Measurements from ENCODE around the gene PIK3C2A.

DNA sequence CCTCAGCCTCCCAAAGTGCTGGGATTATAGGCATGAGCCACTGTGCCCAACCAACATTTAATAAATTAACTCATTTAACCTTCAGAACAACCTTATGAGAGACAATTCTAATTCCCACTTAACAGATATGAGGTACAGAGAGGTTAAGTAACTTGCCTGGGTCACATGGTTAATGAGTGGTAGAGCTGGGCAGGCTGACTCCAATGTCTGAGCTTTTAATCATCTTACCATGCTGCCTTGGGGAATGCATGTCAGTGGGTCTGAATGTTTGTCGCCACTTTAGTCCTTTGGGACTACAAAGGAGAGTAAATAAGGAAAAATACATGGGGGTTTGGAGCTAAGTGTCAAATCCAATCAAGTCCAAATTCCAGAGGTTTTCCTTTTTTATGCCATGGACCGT lies 11.2 kb upstream of the PIK3C2A start:
- TF ChIP-seq, protein P1, sequence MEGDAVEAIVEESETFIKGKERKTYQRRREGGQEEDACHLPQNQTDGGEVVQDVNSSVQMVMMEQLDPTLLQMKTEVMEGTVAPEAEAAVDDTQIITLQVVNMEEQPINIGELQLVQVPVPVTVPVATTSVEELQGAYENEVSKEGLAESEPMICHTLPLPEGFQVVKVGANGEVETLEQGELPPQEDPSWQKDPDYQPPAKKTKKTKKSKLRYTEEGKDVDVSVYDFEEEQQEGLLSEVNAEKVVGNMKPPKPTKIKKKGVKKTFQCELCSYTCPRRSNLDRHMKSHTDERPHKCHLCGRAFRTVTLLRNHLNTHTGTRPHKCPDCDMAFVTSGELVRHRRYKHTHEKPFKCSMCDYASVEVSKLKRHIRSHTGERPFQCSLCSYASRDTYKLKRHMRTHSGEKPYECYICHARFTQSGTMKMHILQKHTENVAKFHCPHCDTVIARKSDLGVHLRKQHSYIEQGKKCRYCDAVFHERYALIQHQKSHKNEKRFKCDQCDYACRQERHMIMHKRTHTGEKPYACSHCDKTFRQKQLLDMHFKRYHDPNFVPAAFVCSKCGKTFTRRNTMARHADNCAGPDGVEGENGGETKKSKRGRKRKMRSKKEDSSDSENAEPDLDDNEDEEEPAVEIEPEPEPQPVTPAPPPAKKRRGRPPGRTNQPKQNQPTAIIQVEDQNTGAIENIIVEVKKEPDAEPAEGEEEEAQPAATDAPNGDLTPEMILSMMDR (IDR thresholded peaks at IDR 0.05), result no peak
- no peak for TF ChIP-seq POLR2A (IDR thresholded peaks at IDR 0.05)
